Suprapubic skin (tissue), 4 donors: ENCODE data around the gene SWT1. TPM values are rescaled to one million over a fixed set of nuclear protein-coding genes. Genes with fewer than 3 reads are reported as not detected.

Experiments used
- DNase-seq, 2 donors: peaks; one replicate each; pipeline ENCODE4 v3.0.0-alpha.2; 2019; ENCODE audit warnings: low spot score in 2 of 2
- H3K27ac ChIP-seq: fragments of 200-600 bp; sonication (generic); one replicate; pipeline ENCODE4 v1.5.1; 2019
- H3K27me3 ChIP-seq: fragments of 200-600 bp; sonication (generic); one replicate; pipeline ENCODE4 v1.5.1; 2019
- H3K36me3 ChIP-seq: fragments of 200-600 bp; sonication (generic); one replicate; pipeline ENCODE4 v1.5.1; 2019
- H3K4me1 ChIP-seq: fragments of 200-600 bp; sonication (generic); one replicate; pipeline ENCODE4 v1.5.1; 2019
- H3K4me3 ChIP-seq: fragments of 200-600 bp; sonication (generic); one replicate; pipeline ENCODE4 v1.5.1; 2019; ENCODE audit warnings: mild to moderate bottlenecking
- H3K9me3 ChIP-seq: fragments of 200-600 bp; sonication (generic); one replicate; pipeline ENCODE4 v1.5.1; 2019
- EP300 ChIP-seq: sonication (generic); formaldehyde crosslinking; IDR thresholded peaks from one replicate; pipeline ENCODE4 v1.6.1; 2017; ENCODE audit warnings: antibody characterized with exemption
- POLR2A ChIP-seq, 2 donors: fragments of 450-650 bp; IDR thresholded peaks; one replicate each; pipeline ENCODE4 v1.6.1; 2017; ENCODE audit warnings: antibody characterized with exemption in 2 of 2, mild to moderate bottlenecking in 2 of 2, moderate library complexity in 2 of 2
- POLR2AphosphoS5 ChIP-seq, 3 donors: sonication (generic); formaldehyde crosslinking; IDR thresholded peaks; one replicate each; pipeline ENCODE4 v1.6.1; 2017; ENCODE audit warnings: antibody characterized with exemption in 3 of 3
- WGBS: methylation state at CpG from one replicate; pipeline ENCODE4 v1.1.5; 2018; 5-methylcytosine and 5-hydroxymethylcytosine counted together
- total RNA-seq, 4 donors: library from RNA; depleted of rRNA; stranded (reverse); fragments of >200 nt; gene quantifications; one replicate each; pipeline ENCODE4 v1.1.0, GENCODE V29; 2016
- TF ChIP-seq, protein P1 (sequence below), 2 donors: fragments of 200-600 bp in 1 of 2; fragments of 450-650 bp in 1 of 2; sonication (generic) in 1 of 2; IDR thresholded peaks; one replicate each; pipeline ENCODE4 v1.5.1; 2016 to 2019; ENCODE audit warnings: antibody characterized with exemption in 2 of 2, mild to moderate bottlenecking in 1 of 2, moderate library complexity in 1 of 2

SWT1 gene
- total RNA-seq, 4 donors from 2014 or later = 3.4 to 11.2 (median 5.8) TPM

DNA sequence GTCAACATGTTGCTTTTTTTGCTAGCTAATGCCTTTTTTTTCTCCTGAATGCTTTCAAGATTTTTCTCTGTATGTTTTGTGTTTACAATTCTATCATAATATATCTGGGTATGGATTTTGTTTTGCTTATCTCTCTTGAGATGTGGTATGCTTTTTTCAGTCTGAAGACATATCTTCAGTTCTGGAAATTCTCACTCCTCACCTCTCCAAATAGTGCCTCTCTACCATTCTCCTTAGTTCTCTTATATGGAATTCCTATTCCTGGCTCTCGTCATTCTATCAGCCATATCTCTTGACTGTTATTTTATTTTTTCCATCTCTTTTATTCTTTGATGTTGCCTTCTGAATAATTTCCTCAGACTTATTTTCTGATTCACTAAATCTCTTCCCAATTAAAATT, 101.7 kb downstream of the SWT1 start:
- H3K36me3 ChIP-seq = no peaks in the 10 kb centered on the region
- no peaks in the 10 kb centered on the region for H3K27me3 ChIP-seq
- no peak overlapping the region for H3K4me3 ChIP-seq
- no peak for TF ChIP-seq EP300
- no peak overlapping the region for H3K27ac ChIP-seq
- no peaks in the 10 kb centered on the region for H3K4me1 ChIP-seq
- H3K9me3 ChIP-seq = no peaks in the 10 kb centered on the region
- WGBS = 90% methylated on average over 1 of the region's 1 CpG
- no peak for DNase-seq

DNA sequence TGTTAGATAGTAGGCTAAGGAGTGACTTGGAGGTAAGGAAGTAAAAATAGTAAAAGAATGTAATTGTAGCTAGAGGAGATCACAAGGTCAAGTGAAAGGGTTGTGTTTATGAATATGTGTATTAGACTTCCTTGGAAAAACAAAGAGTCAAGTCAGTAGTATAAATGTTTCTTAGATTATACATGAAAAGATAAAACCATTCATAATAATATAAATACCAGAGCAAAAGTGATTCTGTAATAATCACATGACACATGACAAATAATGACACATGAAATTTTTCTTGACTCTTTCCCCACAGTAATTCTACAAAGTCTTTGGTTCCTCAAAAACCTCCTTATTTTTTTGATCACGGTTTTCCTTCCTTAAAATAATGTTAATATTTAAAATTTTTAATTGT, 103.6 kb downstream of the SWT1 start:
- TF ChIP-seq EP300 (no peak), POLR2A (IDR thresholded peaks at IDR 0.05) (no peak), POLR2AphosphoS5 (IDR thresholded peaks at IDR 0.05) (no peak)
- TF ChIP-seq, protein P1, sequence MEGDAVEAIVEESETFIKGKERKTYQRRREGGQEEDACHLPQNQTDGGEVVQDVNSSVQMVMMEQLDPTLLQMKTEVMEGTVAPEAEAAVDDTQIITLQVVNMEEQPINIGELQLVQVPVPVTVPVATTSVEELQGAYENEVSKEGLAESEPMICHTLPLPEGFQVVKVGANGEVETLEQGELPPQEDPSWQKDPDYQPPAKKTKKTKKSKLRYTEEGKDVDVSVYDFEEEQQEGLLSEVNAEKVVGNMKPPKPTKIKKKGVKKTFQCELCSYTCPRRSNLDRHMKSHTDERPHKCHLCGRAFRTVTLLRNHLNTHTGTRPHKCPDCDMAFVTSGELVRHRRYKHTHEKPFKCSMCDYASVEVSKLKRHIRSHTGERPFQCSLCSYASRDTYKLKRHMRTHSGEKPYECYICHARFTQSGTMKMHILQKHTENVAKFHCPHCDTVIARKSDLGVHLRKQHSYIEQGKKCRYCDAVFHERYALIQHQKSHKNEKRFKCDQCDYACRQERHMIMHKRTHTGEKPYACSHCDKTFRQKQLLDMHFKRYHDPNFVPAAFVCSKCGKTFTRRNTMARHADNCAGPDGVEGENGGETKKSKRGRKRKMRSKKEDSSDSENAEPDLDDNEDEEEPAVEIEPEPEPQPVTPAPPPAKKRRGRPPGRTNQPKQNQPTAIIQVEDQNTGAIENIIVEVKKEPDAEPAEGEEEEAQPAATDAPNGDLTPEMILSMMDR (IDR thresholded peaks at IDR 0.05) = no peak
- Histone ChIP-seq H3K27ac (no peak overlapping the region), H3K36me3 (no peaks in the 10 kb centered on the region), H3K4me3 (no peak overlapping the region), H3K4me1 (no peaks in the 10 kb centered on the region), H3K27me3 (no peaks in the 10 kb centered on the region), H3K9me3 (no peaks in the 10 kb centered on the region)
- no peak for DNase-seq
- 85% methylated on average over 1 of the region's 1 CpG for WGBS

DNA sequence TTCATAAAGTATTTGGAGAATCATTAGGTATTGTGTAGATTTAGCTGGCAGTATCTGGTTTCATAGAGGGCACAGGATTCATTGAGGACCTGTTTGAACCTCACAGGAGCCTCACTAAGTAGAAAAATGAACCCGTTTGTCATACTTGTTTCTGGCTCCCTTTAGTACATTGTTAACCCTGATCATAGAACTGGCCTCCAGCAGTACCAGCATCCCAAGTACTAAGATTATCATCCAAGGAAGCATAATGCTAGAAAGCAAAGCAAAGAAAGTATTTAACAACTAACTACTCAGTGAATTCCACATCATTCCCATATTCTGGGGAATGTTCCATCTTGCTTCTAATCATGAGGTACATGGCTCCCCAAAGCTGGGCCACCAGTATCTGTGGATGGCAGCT, 105.2 kb downstream of the SWT1 start:
- TF ChIP-seq POLR2A (IDR thresholded peaks at IDR 0.05) (no peak), EP300 (no peak), POLR2AphosphoS5 (IDR thresholded peaks at IDR 0.05) (no peak)
- TF ChIP-seq, protein P1 (IDR thresholded peaks at IDR 0.05) = no peak
- Histone ChIP-seq H3K4me1 (no peaks in the 10 kb centered on the region), H3K36me3 (no peaks in the 10 kb centered on the region), H3K4me3 (no peak overlapping the region), H3K9me3 (no peaks in the 10 kb centered on the region), H3K27ac (no peak overlapping the region), H3K27me3 (no peaks in the 10 kb centered on the region)
- 88% methylated on average over 1 of the region's 1 CpG for WGBS
- DNase-seq = no peak

DNA sequence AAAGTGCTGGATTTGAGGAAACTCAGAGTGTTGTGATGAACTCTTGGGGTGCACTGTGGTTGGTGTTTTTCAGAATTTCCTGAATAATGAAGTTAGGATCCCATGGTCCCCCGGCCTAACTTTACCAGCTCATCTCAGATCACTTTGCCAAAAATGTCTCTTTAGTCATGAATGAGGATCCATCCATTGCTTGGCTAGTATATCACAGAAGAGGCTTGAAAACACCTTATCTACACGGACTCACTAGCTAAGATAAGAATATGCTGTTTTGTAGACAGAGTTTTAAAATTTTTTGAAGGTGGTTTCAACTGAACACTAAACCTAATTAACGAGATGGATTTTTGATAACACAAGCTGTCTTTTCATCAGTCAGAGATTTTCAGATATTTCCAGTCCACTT, 106.3 kb downstream of the SWT1 start:
- no peak overlapping the region for H3K4me3 ChIP-seq
- DNase-seq = no peak
- H3K27ac ChIP-seq = no peak overlapping the region
- 98% methylated on average over 3 of the region's 3 CpGs for WGBS
- H3K9me3 ChIP-seq = no peaks in the 10 kb centered on the region
- no peak for TF ChIP-seq POLR2A (IDR thresholded peaks at IDR 0.05)
- TF ChIP-seq, protein P1 (IDR thresholded peaks at IDR 0.05) = no peak
- TF ChIP-seq EP300 = no peak
- TF ChIP-seq POLR2AphosphoS5 (IDR thresholded peaks at IDR 0.05) = no peak
- no peaks in the 10 kb centered on the region for H3K36me3 ChIP-seq
- no peaks in the 10 kb centered on the region for H3K4me1 ChIP-seq
- no peaks in the 10 kb centered on the region for H3K27me3 ChIP-seq

DNA sequence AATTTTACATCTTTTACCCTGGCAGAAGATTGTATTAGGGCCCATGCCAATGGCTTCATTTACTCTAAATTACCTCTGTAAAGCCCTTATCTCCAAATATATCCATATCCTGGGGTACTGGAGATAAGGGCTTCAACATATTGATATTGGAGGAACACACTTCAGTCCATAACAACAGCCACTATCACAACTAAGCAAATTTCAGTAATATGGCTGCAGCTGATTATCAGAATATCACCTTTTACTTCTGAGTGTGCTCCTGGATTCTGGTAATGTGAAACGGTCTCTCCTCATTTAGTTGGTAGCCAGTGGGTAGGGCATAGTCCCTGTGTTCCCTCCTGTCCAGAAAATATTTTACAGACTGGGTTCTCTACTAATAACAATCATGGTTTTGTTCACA, 106.8 kb downstream of the SWT1 start:
- Histone ChIP-seq H3K9me3 (no peaks in the 10 kb centered on the region), H3K27me3 (no peaks in the 10 kb centered on the region), H3K27ac (no peak overlapping the region), H3K4me3 (no peak overlapping the region), H3K36me3 (no peaks in the 10 kb centered on the region), H3K4me1 (no peaks in the 10 kb centered on the region)
- WGBS = 100% methylated on average over 1 of the region's 1 CpG
- TF ChIP-seq, protein P1 (IDR thresholded peaks at IDR 0.05) = no peak
- TF ChIP-seq POLR2A (IDR thresholded peaks at IDR 0.05) (no peak), EP300 (no peak), POLR2AphosphoS5 (IDR thresholded peaks at IDR 0.05) (no peak)
- DNase-seq = no peak

DNA sequence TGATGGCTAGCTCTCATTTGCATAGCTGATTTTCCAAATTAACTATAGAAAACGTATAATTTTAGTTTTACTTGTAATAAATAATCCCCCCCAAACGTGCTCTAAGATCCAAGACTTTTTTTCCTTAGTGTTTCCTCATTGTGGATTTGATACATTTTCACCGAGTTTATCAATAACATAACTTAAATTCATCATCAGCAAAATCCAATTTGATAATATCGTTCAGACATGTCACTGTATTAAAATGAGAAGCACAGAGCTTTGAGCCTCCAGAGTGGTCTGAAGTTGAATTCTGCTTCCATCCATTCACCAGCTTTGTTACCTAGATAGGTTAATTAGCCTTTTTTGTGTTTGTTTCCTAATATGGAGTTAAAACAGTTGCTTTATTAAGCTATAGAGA, 108.3 kb downstream of the SWT1 start:
- Histone ChIP-seq H3K9me3 (no peaks in the 10 kb centered on the region), H3K4me3 (no peak overlapping the region), H3K36me3 (no peaks in the 10 kb centered on the region), H3K27me3 (no peaks in the 10 kb centered on the region), H3K4me1 (no peaks in the 10 kb centered on the region), H3K27ac (no peak overlapping the region)
- no peak for DNase-seq
- 95% methylated on average over 4 of the region's 4 CpGs for WGBS
- TF ChIP-seq POLR2AphosphoS5 (IDR thresholded peaks at IDR 0.05) = no peak
- TF ChIP-seq, protein P1 (IDR thresholded peaks at IDR 0.05) = no peak
- no peak for TF ChIP-seq POLR2A (IDR thresholded peaks at IDR 0.05)
- no peak for TF ChIP-seq EP300
